GM12874 (cell line): Measurements from ENCODE around the gene DPP8.

Experiments used
- TF ChIP-seq, protein P1 (sequence below): IDR thresholded peaks from 2 replicates; pipeline ENCODE4 v1.5.1; 2011; ENCODE audit warnings: low read depth, mild to moderate bottlenecking, control low read depth, low read length, moderate library complexity; ENCODE audit not compliant: insufficient read depth

Gene DPP8

DNA sequence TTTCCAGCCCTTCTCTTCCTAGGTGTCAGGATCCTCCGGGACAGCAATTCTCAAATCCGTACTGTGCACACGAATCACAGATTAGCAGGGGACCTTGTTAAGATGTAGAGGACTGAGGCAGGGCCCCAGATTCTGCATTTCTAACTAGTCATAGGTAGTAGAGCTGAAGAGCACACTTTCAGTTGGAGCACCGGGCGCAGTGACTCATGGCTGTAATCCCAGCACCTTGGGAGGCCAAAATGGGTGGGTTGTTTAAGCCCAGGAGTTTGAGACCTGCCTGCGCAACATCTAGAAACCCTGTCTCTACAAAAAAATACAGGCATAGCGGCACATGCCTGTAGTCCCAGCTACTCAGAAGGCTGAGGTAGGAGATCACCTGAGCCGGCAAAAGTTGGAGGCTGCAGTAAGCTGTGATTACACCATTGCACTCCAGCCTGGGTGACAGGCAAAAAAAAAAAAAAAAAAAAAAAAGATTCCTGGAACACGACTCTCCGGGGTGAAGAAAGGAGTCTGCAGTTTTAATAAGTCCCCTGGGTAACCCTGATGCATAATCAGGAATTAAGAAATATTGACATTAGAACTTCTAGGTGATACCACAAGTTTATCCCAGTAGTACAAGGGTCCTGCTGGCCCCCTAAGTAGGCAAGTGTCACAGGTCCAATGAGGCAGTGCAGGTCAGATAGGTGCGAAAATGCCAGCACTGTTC is 118.3 kb downstream of the DPP8 start:
- TF ChIP-seq, protein P1, sequence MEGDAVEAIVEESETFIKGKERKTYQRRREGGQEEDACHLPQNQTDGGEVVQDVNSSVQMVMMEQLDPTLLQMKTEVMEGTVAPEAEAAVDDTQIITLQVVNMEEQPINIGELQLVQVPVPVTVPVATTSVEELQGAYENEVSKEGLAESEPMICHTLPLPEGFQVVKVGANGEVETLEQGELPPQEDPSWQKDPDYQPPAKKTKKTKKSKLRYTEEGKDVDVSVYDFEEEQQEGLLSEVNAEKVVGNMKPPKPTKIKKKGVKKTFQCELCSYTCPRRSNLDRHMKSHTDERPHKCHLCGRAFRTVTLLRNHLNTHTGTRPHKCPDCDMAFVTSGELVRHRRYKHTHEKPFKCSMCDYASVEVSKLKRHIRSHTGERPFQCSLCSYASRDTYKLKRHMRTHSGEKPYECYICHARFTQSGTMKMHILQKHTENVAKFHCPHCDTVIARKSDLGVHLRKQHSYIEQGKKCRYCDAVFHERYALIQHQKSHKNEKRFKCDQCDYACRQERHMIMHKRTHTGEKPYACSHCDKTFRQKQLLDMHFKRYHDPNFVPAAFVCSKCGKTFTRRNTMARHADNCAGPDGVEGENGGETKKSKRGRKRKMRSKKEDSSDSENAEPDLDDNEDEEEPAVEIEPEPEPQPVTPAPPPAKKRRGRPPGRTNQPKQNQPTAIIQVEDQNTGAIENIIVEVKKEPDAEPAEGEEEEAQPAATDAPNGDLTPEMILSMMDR: no peak

- TF ChIP-seq, protein P1: no peak
These were observed 120.5 kb downstream of the DPP8 start for GRCh38 chr15:65396965-65397317.

DNA sequence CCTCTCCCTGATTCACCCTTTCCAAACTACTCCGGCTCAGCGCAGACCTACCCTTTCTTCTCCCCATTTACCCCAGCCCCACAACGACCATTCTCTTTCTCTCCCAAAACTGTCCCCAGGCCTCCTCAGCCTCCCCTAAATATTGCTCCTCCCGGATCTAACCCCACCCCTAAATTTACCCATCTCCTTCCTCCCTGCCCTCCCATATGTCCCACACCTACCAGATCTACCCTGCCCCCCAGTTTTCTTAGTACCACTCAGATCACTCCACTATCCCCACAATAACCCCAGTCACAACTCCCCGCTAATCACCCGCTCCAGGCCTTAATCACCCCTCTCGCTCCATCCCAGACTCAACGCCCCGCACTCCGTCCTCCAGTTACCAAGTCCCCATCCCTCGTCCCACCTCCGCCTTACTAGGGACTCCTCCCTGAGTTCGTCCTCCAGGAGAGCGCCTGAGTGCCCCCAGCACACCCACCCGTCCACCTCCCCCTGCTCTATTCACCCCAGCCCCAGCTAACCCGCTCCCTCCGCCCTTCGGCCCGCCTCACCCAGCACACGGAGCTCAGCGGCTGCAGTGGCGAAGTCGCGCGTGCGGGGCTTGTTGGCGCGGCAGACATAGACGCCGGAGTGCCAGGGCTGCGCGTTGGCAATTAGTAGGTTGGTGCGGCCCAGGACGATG is 121.1 kb downstream of the DPP8 start:
- TF ChIP-seq, protein P1: no peak

DNA sequence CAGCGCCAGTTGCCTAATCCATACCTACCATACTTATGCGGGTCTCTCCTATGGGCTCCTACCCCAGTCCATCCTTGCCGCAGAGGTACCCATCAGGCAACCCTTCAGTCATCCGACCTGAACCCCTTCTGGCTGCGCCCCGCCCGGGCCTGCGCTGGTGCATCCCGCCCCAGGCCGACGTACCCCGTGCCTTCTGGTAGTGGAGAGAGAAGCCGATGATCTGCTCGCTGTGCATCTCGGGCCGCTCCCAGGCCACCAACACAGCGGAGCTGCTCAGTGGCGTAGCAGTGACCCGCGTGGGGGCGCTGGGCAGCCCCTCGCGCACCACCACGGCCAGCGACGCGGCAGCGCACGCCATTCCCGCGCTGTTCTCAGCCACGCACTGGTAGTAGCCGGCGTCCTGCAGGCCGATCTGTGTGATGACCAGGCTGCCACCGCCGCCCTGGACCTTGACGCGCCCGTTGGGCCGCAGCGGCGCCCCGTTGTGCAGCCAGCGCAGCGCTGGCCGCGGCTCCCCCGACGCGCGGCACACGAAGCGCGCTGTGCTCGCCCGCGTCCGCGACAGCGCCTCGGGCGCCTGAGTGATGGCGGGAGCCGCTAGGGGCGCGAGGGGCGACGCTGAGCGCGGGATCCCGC is 121.8 kb downstream of the DPP8 start:
- TF ChIP-seq, protein P1: no peak

DNA sequence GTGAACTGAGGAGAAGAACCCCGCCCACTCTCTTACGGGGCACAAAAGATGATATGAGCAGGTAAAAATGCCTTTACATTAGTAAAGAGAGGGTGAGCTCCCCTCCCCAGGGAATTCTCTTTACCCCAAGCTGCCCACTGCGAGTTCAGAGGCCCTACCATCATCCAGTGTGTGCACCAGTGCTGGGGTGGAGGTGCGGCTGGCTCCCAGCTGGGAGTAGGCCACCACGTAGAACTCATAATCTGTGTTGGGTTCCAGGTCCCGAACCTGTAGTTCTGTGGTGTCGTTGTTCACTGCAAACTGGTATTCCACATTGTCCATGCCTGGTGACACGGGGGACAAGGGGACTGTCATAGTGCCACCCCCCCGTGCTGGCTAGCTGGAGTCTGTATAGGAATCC is 122.6 kb downstream of the DPP8 start:
- TF ChIP-seq, protein P1: no peak

- TF ChIP-seq, protein P1: no peak
These were observed 123.2 kb downstream of the DPP8 start for GRCh38 chr15:65394280-65394789.

GRCh38 chr15:65393557-65393956 is 123.9 kb downstream of the DPP8 start:
- TF ChIP-seq, protein P1: no peak
